Thoracic aorta (tissue), 2 donors: ENCODE measurements around the gene DSTN. TPM values are rescaled to one million over a fixed set of nuclear protein-coding genes. Genes with fewer than 3 reads are reported as not detected.

Experiments used
- ATAC-seq: fragments of 150-250 bp; one replicate; pipeline ENCODE4 v1.8.0; 2017; ENCODE audit warnings: low read depth; ENCODE audit not compliant: insufficient number of reproducible peaks, low FRiP score
- DNase-seq: peaks from one replicate; pipeline ENCODE4 v3.0.0-alpha.2; 2020; ENCODE audit warnings: low spot score
- H3K27ac ChIP-seq, 2 donors: fragments of 200-600 bp; sonication (generic); 1 replicate in 1 of 2; 2 replicates in 1 of 2; pipeline ENCODE4 v1.5.1; 2016; ENCODE audit warnings: mild to moderate bottlenecking in 2 of 2, moderate library complexity in 2 of 2
- H3K27me3 ChIP-seq: fragments of 200-600 bp; sonication (generic); replicated peaks from 2 replicates; pipeline ENCODE4 v1.6.0; 2016; ENCODE audit warnings: mild to moderate bottlenecking; ENCODE audit not compliant: insufficient read depth
- H3K36me3 ChIP-seq: fragments of 200-600 bp; sonication (generic); one replicate; pipeline ENCODE4 v1.5.1; 2016
- H3K4me1 ChIP-seq, 2 donors: fragments of 200-600 bp; sonication (generic); 1 replicate in 1 of 2; 2 replicates in 1 of 2; pipeline versions ENCODE4 v1.5.1 to v1.6.0; 2016; ENCODE audit warnings: low read depth in 2 of 2, mild to moderate bottlenecking in 1 of 2; ENCODE audit not compliant: control insufficient read depth in 1 of 2
- H3K4me3 ChIP-seq: fragments of 200-600 bp; sonication (generic); 2 replicates; pipeline ENCODE4 v1.5.1; 2016; ENCODE audit warnings: mild to moderate bottlenecking
- H3K9me3 ChIP-seq: fragments of 200-600 bp; sonication (generic); 2 replicates; pipeline ENCODE4 v1.5.1; 2016
- total RNA-seq, 2 donors: library from RNA; depleted of rRNA; stranded (reverse); fragments of >200 nt; gene quantifications; one replicate each; pipeline versions ENCODE4 v1.1.0 to v1.2.3, GENCODE V29; 2016
- TF ChIP-seq, protein P1 (sequence below): fragments of 200-600 bp; sonication (generic); IDR thresholded peaks from one replicate; pipeline ENCODE4 v1.5.1; 2019; ENCODE audit warnings: antibody characterized with exemption

Gene DSTN
- total RNA-seq, 2 donors from 2014 or later = 1,342 to 1,977 TPM

DNA sequence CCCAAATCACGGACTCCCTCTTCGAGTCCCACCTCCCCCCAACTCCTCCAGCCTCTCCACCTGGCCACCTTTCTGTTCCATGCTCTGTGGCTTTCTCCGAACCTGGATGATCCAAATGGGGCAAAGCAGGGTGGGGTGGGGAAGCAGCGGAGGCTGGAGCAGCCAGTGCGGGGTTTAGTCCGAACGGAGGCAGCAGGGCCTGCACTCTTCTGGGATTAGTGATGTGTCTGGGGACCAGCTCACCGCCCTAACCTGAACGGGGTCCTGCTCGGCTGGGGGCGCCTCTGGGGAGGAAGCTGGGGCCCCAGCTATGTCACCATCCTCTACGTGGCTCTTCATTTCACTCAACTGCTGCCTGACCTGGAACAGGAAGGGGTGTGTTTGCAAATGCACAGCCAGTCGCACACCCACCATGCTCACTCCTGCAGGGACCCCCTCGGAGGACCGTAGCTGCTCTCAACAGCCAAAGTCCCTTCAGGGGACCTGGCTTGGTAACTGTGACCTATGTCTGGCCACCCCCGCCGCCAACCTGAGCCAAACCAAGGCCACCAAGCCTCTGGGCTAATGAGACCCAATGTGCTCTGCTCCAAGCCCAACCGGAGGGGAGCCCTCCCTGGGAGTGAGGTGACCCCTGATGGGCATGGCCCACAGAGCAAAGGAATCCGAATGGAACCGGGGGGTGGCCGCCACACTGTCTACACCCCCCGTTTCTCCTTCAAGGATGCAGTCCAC, 46.8 kb downstream of the DSTN start:
- Histone ChIP-seq H3K27me3 (no peaks in the 10 kb centered on the region), H3K4me1 (peaks cover 25 to 46% of the 10 kb centered on the region in 2 donors), H3K4me3 (no peak overlapping the region), H3K27ac (no peak overlapping the region), H3K9me3 (no peaks in the 10 kb centered on the region), H3K36me3 (peaks cover 34% of the 10 kb centered on the region)
- no peak for ATAC-seq
- DNase-seq = no peak
- TF ChIP-seq, protein P1, sequence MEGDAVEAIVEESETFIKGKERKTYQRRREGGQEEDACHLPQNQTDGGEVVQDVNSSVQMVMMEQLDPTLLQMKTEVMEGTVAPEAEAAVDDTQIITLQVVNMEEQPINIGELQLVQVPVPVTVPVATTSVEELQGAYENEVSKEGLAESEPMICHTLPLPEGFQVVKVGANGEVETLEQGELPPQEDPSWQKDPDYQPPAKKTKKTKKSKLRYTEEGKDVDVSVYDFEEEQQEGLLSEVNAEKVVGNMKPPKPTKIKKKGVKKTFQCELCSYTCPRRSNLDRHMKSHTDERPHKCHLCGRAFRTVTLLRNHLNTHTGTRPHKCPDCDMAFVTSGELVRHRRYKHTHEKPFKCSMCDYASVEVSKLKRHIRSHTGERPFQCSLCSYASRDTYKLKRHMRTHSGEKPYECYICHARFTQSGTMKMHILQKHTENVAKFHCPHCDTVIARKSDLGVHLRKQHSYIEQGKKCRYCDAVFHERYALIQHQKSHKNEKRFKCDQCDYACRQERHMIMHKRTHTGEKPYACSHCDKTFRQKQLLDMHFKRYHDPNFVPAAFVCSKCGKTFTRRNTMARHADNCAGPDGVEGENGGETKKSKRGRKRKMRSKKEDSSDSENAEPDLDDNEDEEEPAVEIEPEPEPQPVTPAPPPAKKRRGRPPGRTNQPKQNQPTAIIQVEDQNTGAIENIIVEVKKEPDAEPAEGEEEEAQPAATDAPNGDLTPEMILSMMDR = no peak

- peaks cover 39% of the 10 kb centered on the region for H3K36me3 ChIP-seq
These were observed 47.5 kb downstream of the DSTN start for GRCh38 chr20:17617212-17617867.

GRCh38 chr20:17617868-17618672, 48.2 kb downstream of the DSTN start:
- peaks cover 11 to 32% of the 10 kb centered on the region in 2 donors for H3K4me1 ChIP-seq

More at GRCh38 chr20:17617212-17617867, 47.5 kb downstream of the DSTN start:
- H3K27ac ChIP-seq = no peak overlapping the region
- H3K4me3 ChIP-seq = no peak overlapping the region
- no peaks in the 10 kb centered on the region for H3K9me3 ChIP-seq
- no peak for DNase-seq
- TF ChIP-seq, protein P1 = peak; percentile 83
- H3K4me1 ChIP-seq = peaks cover 18 to 39% of the 10 kb centered on the region in 2 donors
- no peak for ATAC-seq
- H3K27me3 ChIP-seq = no peaks in the 10 kb centered on the region

GRCh38 chr20:17618673-17619013, 48.8 kb downstream of the DSTN start:
- TF ChIP-seq, protein P1 = no peak
- peaks cover 8 to 26% of the 10 kb centered on the region in 2 donors for H3K4me1 ChIP-seq
- no peaks in the 10 kb centered on the region for H3K9me3 ChIP-seq
- DNase-seq (no peak), ATAC-seq (no peak)
- H3K27ac ChIP-seq = no peak overlapping the region
- no peaks in the 10 kb centered on the region for H3K27me3 ChIP-seq
- peaks cover 42% of the 10 kb centered on the region for H3K36me3 ChIP-seq
- no peak overlapping the region for H3K4me3 ChIP-seq

More at GRCh38 chr20:17617868-17618672, 48.2 kb downstream of the DSTN start:
- Histone ChIP-seq H3K9me3 (no peaks in the 10 kb centered on the region), H3K4me3 (no peak overlapping the region), H3K36me3 (peaks cover 42% of the 10 kb centered on the region), H3K27me3 (no peaks in the 10 kb centered on the region), H3K27ac (no peak overlapping the region)
- ATAC-seq = no peak
- TF ChIP-seq, protein P1 = no peak
- DNase-seq = no peak
